Activated CD4-positive, alpha-beta memory T cell treated with anti-CD3 and anti-CD28 coated beads for 36 hours (primary cell): ENCODE data around the gene OR2W3. TPM values are rescaled to one million over a fixed set of nuclear protein-coding genes. Genes with fewer than 3 reads are reported as not detected.

Experiments used
- CTCF ChIA-PET: fragments of 350-600 bp; sonication (Branson Sonifier 250); formaldehyde crosslinking; loops from one replicate; lab custom pipeline; 2021; ENCODE audit warnings: antibody characterized with exemption, inconsistent platforms; lab: Charles Lee
- POLR2A ChIA-PET: fragments of 350-600 bp; sonication (Branson Sonifier 250); formaldehyde crosslinking; loops from one replicate; lab custom pipeline; 2021; ENCODE audit warnings: antibody characterized with exemption; lab: Charles Lee
- DNase-seq: peaks from one replicate; pipeline ENCODE4 v3.0.0-alpha.2; 2020
- H3K27ac Mint-ChIP-seq: one replicate; pipeline ENCODE4 v1.8.0; 2021; ENCODE audit warnings: mixed read lengths
- H3K27me3 Mint-ChIP-seq: one replicate; pipeline ENCODE4 v1.8.0; 2021; ENCODE audit warnings: mixed read lengths
- H3K36me3 Mint-ChIP-seq: one replicate; pipeline ENCODE4 v1.8.0; 2021; ENCODE audit warnings: mixed read lengths
- H3K4me1 Mint-ChIP-seq: one replicate; pipeline ENCODE4 v1.8.0; 2021; ENCODE audit warnings: low read depth, mixed read lengths
- H3K4me3 Mint-ChIP-seq: one replicate; pipeline ENCODE4 v1.8.0; 2021; ENCODE audit warnings: mild to moderate bottlenecking, mixed read lengths
- H3K9me3 Mint-ChIP-seq: one replicate; pipeline ENCODE4 v1.8.0; 2021; ENCODE audit warnings: mixed read lengths
- intact Hi-C: fragments of 100-400 bp; cut with micrococcal nuclease; formaldehyde crosslinking; loops from one replicate; pipeline ENCODE4 v1.15.1; 2023
- total RNA-seq, 2 experiments: library from RNA; stranded (reverse); gene quantifications; one replicate each; pipeline ENCODE4 v1.2.3, GENCODE V29; 2021

OR2W3 gene
- not detected for total RNA-seq

DNA sequence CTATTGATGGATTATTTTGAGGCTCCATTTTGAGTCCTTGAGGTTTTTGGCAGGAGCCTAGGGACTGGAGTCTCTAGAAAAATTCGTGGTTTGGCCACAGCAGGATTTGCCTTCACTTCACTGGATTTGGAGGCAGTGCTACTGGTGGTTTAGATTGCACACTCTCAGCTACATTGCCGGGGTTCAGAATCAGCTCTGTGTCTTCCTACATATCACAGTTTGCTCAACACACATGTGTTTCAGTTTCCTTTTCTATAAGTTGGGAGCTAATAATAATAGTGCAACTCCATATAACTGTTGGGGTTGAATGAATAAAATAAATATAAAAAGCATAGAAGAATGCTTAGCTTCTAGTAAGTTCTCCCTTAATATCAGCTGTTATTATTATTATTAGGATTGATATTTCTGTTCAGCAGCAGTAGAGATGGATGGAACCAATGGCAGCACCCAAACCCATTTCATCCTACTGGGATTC lies at the start of gene OR2W3:
Gene OR2W3 (plus strand): TSS at position 425 of the 475 bp plus-strand sequence. CDS start 0 bp downstream, at position 425.
- intact Hi-C loops, result no loop called here
- Mint-ChIP-seq H3K36me3 (no peaks in the 10 kb centered on the region), H3K27me3 (no peaks in the 10 kb centered on the region), H3K4me1 (no peaks in the 10 kb centered on the region), H3K4me3 (no peak within 1 kb of the TSS), H3K27ac (no peak within 1 kb of the TSS), H3K9me3 (no peaks in the 10 kb centered on the region)
- CTCF ChIA-PET, result no interaction called here
- POLR2A ChIA-PET, result no interaction called here
- no peak for DNase-seq

- intact Hi-C loops, result no loop called here
- Mint-ChIP-seq H3K36me3 (no peaks in the 10 kb centered on the region), H3K27me3 (no peaks in the 10 kb centered on the region), H3K9me3 (no peaks in the 10 kb centered on the region), H3K4me3 (no peak overlapping the region), H3K4me1 (no peaks in the 10 kb centered on the region), H3K27ac (no peak overlapping the region)
- no peak for DNase-seq
- CTCF ChIA-PET, result no interaction called here
- POLR2A ChIA-PET, result no interaction called here
Measured at GRCh38 chr1:247845693-247846017, 49.7 kb upstream of the OR2W3 start.

DNA sequence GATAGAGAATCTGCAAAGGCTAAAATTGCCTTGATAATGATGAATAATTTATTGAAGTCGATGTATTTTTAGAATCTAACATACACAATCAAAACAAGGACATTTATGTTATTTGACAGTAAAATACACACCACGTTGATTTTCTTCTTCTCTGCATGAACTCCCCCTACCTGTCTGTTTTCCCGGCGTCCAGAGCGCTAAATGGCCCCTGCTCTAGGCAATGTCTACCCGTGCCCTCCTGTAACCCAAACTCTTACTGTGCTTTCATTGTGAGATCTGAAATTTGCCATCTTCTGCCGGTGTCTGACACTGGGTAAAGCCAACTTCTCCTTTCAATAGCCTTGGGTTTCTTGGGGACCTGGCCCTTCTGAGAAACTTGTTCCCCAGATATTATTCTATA lies 47.0 kb upstream of the OR2W3 start:
- no peak overlapping the region for H3K4me3 Mint-ChIP-seq
- no peak overlapping the region for H3K27ac Mint-ChIP-seq
- CTCF ChIA-PET, result no interaction called here
- no peaks in the 10 kb centered on the region for H3K9me3 Mint-ChIP-seq
- intact Hi-C loops, result no loop called here
- peaks cover 2% of the 10 kb centered on the region for H3K27me3 Mint-ChIP-seq
- H3K36me3 Mint-ChIP-seq, result no peaks in the 10 kb centered on the region
- POLR2A ChIA-PET, result no interaction called here
- DNase-seq, result no peak
- no peaks in the 10 kb centered on the region for H3K4me1 Mint-ChIP-seq

DNA sequence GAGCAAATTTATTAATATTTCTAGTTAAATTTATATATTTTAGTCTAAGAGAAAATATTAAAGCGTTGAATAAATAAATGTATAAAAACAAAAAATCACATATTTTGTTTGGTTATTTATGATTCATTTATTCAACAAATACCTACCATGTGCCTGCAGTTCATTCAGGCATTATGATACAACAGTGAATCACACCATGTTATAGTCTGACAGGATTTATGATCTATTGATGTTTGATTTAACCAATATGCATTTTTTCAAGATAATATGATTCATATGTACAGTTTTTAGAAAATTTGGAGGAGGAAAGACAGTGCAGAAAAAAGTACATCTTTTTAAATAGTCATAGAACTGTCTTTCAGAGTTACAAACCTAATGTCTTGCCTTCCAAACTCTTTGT lies 45.8 kb upstream of the OR2W3 start:
- no peak overlapping the region for H3K4me3 Mint-ChIP-seq
- H3K27ac Mint-ChIP-seq, result no peak overlapping the region
- ChIA-PET CTCF (no interaction called here), POLR2A (no interaction called here)
- no peaks in the 10 kb centered on the region for H3K9me3 Mint-ChIP-seq
- intact Hi-C loops, result loop anchor here (10.0 kb wide), 1 partner anchor 165 kb away; no protein-coding TSS in a partner anchor
- H3K27me3 Mint-ChIP-seq, result peaks cover 2% of the 10 kb centered on the region
- no peaks in the 10 kb centered on the region for H3K36me3 Mint-ChIP-seq
- H3K4me1 Mint-ChIP-seq, result no peaks in the 10 kb centered on the region
- no peak for DNase-seq

GRCh38 chr1:247854899-247855545 lies 40.4 kb upstream of the OR2W3 start:
- intact Hi-C loops, result loop anchor here (10.0 kb wide), 1 partner anchor 170 kb away; no protein-coding TSS in a partner anchor
- H3K9me3 Mint-ChIP-seq, result no peaks in the 10 kb centered on the region

DNA sequence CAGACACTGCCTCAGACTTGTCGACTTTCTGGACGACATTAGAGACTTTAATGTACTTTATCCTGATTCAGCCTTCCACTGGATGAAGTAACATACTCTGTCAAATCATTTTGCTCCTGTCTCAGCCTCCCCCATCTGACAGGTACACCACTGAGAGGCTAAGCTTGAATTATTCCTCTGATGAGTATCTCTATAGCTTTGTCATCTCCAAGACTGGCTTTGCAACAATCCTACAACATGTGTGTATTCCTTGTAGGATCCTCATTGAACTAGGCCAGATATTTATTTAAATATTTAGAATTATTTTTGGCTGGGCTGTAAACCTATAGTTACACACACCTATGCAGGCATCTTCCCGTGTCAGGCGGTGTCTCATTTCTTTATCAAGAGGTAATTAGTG lies 39.5 kb upstream of the OR2W3 start:
- no peaks in the 10 kb centered on the region for H3K36me3 Mint-ChIP-seq
- no peaks in the 10 kb centered on the region for H3K9me3 Mint-ChIP-seq
- H3K27me3 Mint-ChIP-seq, result peaks cover 30% of the 10 kb centered on the region
- ChIA-PET POLR2A (no interaction called here), CTCF (no interaction called here)
- peaks cover 6% of the 10 kb centered on the region for H3K4me1 Mint-ChIP-seq
- intact Hi-C loops, result loop anchor here (10.0 kb wide), 1 partner anchor 171 kb away; no protein-coding TSS in a partner anchor
- no peak overlapping the region for H3K27ac Mint-ChIP-seq
- no peak overlapping the region for H3K4me3 Mint-ChIP-seq
- no peak for DNase-seq

More at GRCh38 chr1:247854899-247855545, 40.4 kb upstream of the OR2W3 start:
- Mint-ChIP-seq H3K27ac (no peak overlapping the region), H3K27me3 (peaks cover 27% of the 10 kb centered on the region), H3K36me3 (no peaks in the 10 kb centered on the region), H3K4me1 (peaks cover 6% of the 10 kb centered on the region), H3K4me3 (no peak overlapping the region)
- POLR2A ChIA-PET, result no interaction called here
- CTCF ChIA-PET, result no interaction called here
- DNase-seq, result no peak

- ChIA-PET POLR2A (no interaction called here), CTCF (no interaction called here)
- Mint-ChIP-seq H3K27ac (no peak within 1 kb of the TSS), H3K4me3 (peak within 1 kb of the TSS; percentile 67), H3K27me3 (peaks cover 32% of the 10 kb centered on the region), H3K9me3 (no peaks in the 10 kb centered on the region), H3K4me1 (peaks cover 6% of the 10 kb centered on the region), H3K36me3 (no peaks in the 10 kb centered on the region)
- peak; percentile 46 for DNase-seq
- intact Hi-C loops, result loop anchor here (10.0 kb wide), 1 partner anchor 173 kb away; no protein-coding TSS in a partner anchor
Measured at GRCh38 chr1:247857069-247857984, 38.1 kb upstream of the OR2W3 start, which contains the start of gene TRIM58. Gene TRIM58, plus strand, starts transcription at chr1:247857187. Its CDS starts 60 bp downstream, at chr1:247857247.

GRCh38 chr1:247857985-247858619 lies 37.3 kb upstream of the OR2W3 start:
- POLR2A ChIA-PET, result no interaction called here
- Mint-ChIP-seq H3K27ac (no peak overlapping the region), H3K4me1 (peaks cover 6% of the 10 kb centered on the region)

DNA sequence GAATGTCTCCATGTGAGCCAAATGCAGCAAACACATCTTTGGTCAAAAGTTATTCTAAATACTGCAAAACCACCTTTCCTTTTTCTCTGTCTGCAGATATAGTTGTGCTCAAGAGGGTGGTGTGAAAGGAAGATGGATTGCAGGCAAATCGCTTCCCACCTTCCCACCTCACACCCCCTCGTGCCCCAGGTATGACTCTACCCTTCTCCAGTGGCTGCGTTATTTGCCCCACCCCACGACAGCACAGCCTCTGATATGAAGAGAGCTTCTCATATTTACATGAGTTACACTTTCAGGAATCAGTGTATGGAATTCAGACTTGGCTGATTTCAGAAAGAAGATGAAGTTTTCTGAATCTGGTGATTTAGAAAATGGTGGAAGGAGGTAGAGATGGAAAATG lies 32.6 kb upstream of the OR2W3 start:
- peaks cover 16% of the 10 kb centered on the region for H3K27me3 Mint-ChIP-seq
- H3K9me3 Mint-ChIP-seq, result no peaks in the 10 kb centered on the region
- peaks cover 5% of the 10 kb centered on the region for H3K4me1 Mint-ChIP-seq
- no peak overlapping the region for H3K4me3 Mint-ChIP-seq
- no peak for DNase-seq
- no peaks in the 10 kb centered on the region for H3K36me3 Mint-ChIP-seq
- POLR2A ChIA-PET, result no interaction called here
- intact Hi-C loops, result no loop called here
- CTCF ChIA-PET, result no interaction called here
- H3K27ac Mint-ChIP-seq, result no peak overlapping the region

More at GRCh38 chr1:247857985-247858619, 37.3 kb upstream of the OR2W3 start:
- Mint-ChIP-seq H3K9me3 (no peaks in the 10 kb centered on the region), H3K36me3 (no peaks in the 10 kb centered on the region), H3K4me3 (peak overlapping the region; percentile 67), H3K27me3 (peaks cover 30% of the 10 kb centered on the region)
- intact Hi-C loops, result loop anchor here (10.0 kb wide), 1 partner anchor 173 kb away; no protein-coding TSS in a partner anchor
- CTCF ChIA-PET, result interaction anchor here (0.7 kb wide), 1 partner anchor 10 kb away, joined by 3 read pairs; no protein-coding TSS in a partner anchor
- no peak for DNase-seq

GRCh38 chr1:247864644-247865043 lies 30.7 kb upstream of the OR2W3 start:
- H3K27me3 Mint-ChIP-seq, result peaks cover 9% of the 10 kb centered on the region
- intact Hi-C loops, result no loop called here
- no peak overlapping the region for H3K27ac Mint-ChIP-seq
- H3K9me3 Mint-ChIP-seq, result peaks cover 2% of the 10 kb centered on the region
- no peak for DNase-seq
- no peaks in the 10 kb centered on the region for H3K36me3 Mint-ChIP-seq
- no peaks in the 10 kb centered on the region for H3K4me1 Mint-ChIP-seq
- ChIA-PET CTCF (no interaction called here), POLR2A (no interaction called here)
- no peak overlapping the region for H3K4me3 Mint-ChIP-seq

DNA sequence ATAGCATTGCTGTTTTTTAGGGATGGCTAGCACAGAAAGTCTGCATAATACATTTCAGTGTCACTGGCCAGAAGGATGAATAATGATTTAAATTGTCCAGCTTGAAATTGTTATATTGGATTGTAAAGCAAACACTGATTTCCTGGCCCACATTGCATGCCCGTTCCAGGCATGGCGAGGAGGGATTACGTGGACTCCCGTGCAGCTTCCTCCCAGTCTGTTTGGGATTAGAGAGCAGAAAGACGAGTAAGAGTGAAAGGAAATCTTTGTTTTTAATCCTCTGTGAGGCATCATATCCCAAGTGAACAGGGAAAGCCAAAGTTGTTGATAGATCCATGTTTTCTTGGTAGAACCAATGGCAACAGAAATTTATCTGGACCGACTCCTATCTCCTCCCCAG lies 30.0 kb upstream of the OR2W3 start:
- H3K4me3 Mint-ChIP-seq, result no peak overlapping the region
- intact Hi-C loops, result no loop called here
- CTCF ChIA-PET, result no interaction called here
- no peak overlapping the region for H3K27ac Mint-ChIP-seq
- DNase-seq, result no peak
- POLR2A ChIA-PET, result no interaction called here
- H3K36me3 Mint-ChIP-seq, result no peaks in the 10 kb centered on the region
- peaks cover 9% of the 10 kb centered on the region for H3K27me3 Mint-ChIP-seq
- H3K9me3 Mint-ChIP-seq, result peaks cover 4% of the 10 kb centered on the region
- no peaks in the 10 kb centered on the region for H3K4me1 Mint-ChIP-seq

DNA sequence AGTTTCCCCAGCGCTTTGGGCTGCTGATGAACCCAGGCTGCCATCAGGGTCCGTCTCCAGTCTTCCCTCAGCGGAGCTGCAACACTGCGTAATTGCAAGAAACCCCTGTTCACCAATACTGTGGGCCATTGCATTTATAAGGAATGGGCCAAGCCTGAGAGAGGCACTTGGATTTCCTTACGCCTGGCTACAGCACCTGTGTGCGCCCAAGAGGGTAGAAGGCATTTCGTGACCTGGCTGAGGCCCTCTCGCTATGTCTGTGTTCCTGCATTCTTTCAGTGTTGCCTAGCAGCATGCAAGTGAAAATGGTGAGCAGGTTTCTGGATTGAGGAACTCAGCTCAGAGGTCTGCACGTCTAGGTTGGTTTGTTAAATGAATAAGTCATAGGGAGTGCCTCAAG lies 12.0 kb upstream of the OR2W3 start:
- intact Hi-C loops, result no loop called here
- Mint-ChIP-seq H3K27me3 (peaks cover 2% of the 10 kb centered on the region), H3K4me1 (no peaks in the 10 kb centered on the region), H3K27ac (no peak overlapping the region), H3K4me3 (no peak overlapping the region), H3K36me3 (no peaks in the 10 kb centered on the region), H3K9me3 (no peaks in the 10 kb centered on the region)
- ChIA-PET POLR2A (no interaction called here), CTCF (no interaction called here)
- DNase-seq, result no peak
